Colonic mucosa (tissue), 4 donors: Measurements from ENCODE around the gene GORASP2. TPM values are rescaled to one million over a fixed set of nuclear protein-coding genes. Genes with fewer than 3 reads are reported as not detected.
"Not testable (repeated sequence)": the region's sequence is repeated elsewhere in the genome, so short reads cannot be mapped to it uniquely, and the experiment has no call there.

Experiments used
- DNase-seq: peaks from one replicate; pipeline ENCODE4 v3.0.0-alpha.2; 2020
- H3K27ac ChIP-seq: fragments of 200-600 bp; one replicate; pipeline ENCODE4 v1.8.0; 2021
- H3K27me3 ChIP-seq: fragments of 200-600 bp; one replicate; pipeline ENCODE4 v1.8.0; 2021
- H3K36me3 ChIP-seq: fragments of 200-600 bp; one replicate; pipeline ENCODE4 v1.8.0; 2021
- H3K4me1 ChIP-seq: fragments of 200-600 bp; one replicate; pipeline ENCODE4 v1.8.0; 2021; ENCODE audit warnings: mild to moderate bottlenecking
- H3K4me3 ChIP-seq: fragments of 200-600 bp; one replicate; pipeline ENCODE4 v1.8.0; 2021
- H3K9ac ChIP-seq, 2 donors: one replicate each; pipeline ENCODE4 v1.7.0; 2013; ENCODE audit warnings: control low read depth in 2 of 2, low read depth in 2 of 2, low read length in 2 of 2
- H3K9me3 ChIP-seq: fragments of 200-600 bp; one replicate; pipeline ENCODE4 v1.8.0; 2021
- CTCF ChIP-seq: fragments of 200-600 bp; IDR thresholded peaks from one replicate; pipeline ENCODE4 v1.8.0; 2022; ENCODE audit warnings: antibody characterized with exemption, mild to moderate bottlenecking
- intact Hi-C: fragments of 100-400 bp; cut with DNase I; formaldehyde crosslinking; loops from one replicate; pipeline ENCODE4 v1.14.1; 2022
- total RNA-seq, 2 donors: library from RNA; stranded (reverse); fragmentation: NEBNext Ultra II Directional in 1 of 2; extraction: Animal tissue kit (Norgen Biotek cat#: 25700) in 1 of 2; gene quantifications; one replicate each; pipeline ENCODE4 v1.2.1, GENCODE V29; 2021
- donor health status: healthy.
- donor health status: DM: no; HTN: no; CAD: no.
- donor health status: DM: no; HTN: no; CAD: no.

Gene GORASP2
- total RNA-seq, 2 donors from 2014 or later = 78.4 to 79.8 TPM

GRCh38 chr2:170917219-170917913, 11.7 kb upstream of the GORASP2 start:
- no peak for TF ChIP-seq CTCF
- H3K9me3 ChIP-seq = no peaks in the 10 kb centered on the region
- no peaks in the 10 kb centered on the region for H3K4me1 ChIP-seq
- intact Hi-C loops = no loop called here
- H3K27me3 ChIP-seq = no peaks in the 10 kb centered on the region
- no peak overlapping the region for H3K9ac ChIP-seq
- H3K27ac ChIP-seq = no peak overlapping the region
- DNase-seq = no peak
- no peak overlapping the region for H3K4me3 ChIP-seq
- no peaks in the 10 kb centered on the region for H3K36me3 ChIP-seq

DNA sequence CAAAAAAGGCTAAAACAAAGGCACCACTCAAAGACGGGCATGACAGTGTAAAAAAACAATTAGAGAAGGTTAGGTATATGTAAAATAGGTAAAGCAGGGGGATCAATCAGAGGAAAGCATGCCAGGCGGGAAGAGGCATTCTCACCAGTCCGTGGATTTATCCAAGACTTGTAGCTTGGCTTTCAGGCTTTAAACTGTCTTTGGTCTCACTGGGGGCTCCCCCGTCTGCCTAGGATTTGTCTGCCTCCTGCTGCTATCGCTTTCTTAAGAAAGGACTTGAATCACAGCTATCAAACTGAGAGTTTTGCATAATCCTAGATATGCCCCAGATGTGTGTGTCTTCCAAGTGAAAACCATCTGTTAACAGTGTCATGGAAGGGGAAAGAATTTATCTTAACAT, 11.1 kb upstream of the GORASP2 start:
- no peaks in the 10 kb centered on the region for H3K4me1 ChIP-seq
- DNase-seq = no peak
- H3K4me3 ChIP-seq = no peak overlapping the region
- no peaks in the 10 kb centered on the region for H3K36me3 ChIP-seq
- TF ChIP-seq CTCF = no peak
- no peaks in the 10 kb centered on the region for H3K27me3 ChIP-seq
- H3K27ac ChIP-seq = no peak overlapping the region
- intact Hi-C loops = no loop called here
- no peaks in the 10 kb centered on the region for H3K9me3 ChIP-seq
- no peak overlapping the region for H3K9ac ChIP-seq

DNA sequence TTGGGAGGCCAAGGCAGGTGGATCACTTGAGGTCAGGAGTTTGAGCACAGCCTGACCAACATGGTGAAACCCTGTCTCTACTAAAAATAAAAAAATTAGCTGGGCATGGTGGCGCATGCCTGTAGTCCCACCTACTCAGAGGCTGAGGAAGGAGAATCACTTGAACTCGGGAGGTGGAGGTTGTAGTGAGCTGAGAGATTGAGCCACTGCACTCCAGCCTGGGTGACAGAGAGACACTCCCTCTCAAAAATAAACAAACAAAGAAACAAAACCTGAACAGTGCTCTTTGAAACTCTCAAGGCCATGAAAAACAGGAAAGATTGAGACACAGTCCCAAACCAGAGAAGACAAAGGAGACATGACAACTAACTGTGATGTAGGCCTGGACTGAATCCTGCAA, 7.2 kb upstream of the GORASP2 start:
- H3K4me1 ChIP-seq, intact Hi-C loops, H3K36me3 ChIP-seq, DNase-seq, H3K4me3 ChIP-seq, H3K9ac ChIP-seq, H3K9me3 ChIP-seq, H3K27ac ChIP-seq, H3K27me3 ChIP-seq: not testable (repeated sequence)

DNA sequence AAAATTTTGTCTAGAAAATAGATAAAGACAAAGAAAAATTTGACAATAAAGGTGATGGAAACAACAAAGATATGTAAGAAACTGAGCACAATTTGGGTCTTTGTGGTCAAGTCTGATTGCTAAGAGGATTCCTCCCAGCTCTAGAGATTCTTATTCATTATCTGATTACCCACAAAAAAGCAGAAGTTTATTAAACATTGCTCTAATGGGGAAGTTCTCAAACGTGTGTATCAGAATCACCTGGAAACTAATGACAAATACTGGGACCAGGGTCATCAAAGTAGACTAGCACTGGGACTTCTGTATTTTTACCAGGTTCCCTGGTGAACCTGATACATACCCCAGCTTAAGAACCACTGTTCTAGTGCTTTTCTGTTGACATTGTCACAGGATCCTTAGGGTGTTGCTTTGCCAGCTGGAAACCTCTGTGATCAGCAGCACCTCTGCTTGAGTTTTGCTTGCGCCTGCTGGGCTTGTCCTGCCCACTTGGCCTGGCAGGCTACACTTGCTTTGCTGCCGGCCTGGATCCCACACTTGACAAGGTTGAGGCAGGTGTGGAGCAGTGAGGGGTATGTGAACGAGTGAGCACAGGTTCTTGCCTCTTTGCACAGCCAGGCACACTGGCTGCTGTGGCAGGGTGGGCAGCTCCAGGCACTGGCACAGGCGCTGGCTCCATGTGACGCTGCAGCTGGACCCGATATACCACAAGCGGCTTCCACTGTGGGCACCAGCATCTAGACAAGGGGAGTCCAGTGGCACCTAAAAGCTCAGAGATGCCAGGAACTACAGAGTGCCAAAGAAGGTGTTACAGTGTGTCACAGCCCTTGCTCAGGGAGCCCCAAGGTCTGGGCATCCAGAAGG, 6.2 kb upstream of the GORASP2 start:
- Histone ChIP-seq H3K9me3 (no peaks in the 10 kb centered on the region), H3K27ac (no peak overlapping the region), H3K36me3 (no peaks in the 10 kb centered on the region), H3K4me3 (no peak overlapping the region), H3K4me1 (no peaks in the 10 kb centered on the region), H3K27me3 (no peaks in the 10 kb centered on the region), H3K9ac (no peak overlapping the region)
- intact Hi-C loops = no loop called here
- DNase-seq = no peak
- no peak for TF ChIP-seq CTCF

DNA sequence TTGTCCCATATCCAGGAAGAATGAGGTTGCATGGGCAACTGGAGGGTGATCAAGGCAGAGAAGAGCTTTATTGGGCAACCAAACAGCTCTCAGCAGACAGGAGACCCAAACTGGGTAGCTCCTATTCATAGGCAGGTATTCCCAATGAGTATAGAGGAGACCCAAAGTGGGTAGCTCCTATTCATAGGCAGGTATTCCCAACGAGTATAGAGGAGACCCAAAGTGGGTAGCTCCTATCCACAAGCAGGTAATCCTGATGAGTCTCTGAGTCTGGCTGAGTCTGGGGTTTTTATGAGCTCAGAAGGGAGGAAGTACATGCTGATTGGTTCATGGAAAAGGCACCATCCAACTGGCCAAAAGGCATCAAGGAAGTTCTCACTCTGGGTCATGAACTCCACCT, 5.3 kb upstream of the GORASP2 start:
- intact Hi-C loops = no loop called here
- no peaks in the 10 kb centered on the region for H3K9me3 ChIP-seq
- no peak overlapping the region for H3K27ac ChIP-seq
- H3K27me3 ChIP-seq = no peaks in the 10 kb centered on the region
- TF ChIP-seq CTCF = no peak
- DNase-seq = no peak
- H3K36me3 ChIP-seq = no peaks in the 10 kb centered on the region
- H3K4me3 ChIP-seq = no peak overlapping the region
- H3K4me1 ChIP-seq = no peaks in the 10 kb centered on the region
- no peak overlapping the region for H3K9ac ChIP-seq

DNA sequence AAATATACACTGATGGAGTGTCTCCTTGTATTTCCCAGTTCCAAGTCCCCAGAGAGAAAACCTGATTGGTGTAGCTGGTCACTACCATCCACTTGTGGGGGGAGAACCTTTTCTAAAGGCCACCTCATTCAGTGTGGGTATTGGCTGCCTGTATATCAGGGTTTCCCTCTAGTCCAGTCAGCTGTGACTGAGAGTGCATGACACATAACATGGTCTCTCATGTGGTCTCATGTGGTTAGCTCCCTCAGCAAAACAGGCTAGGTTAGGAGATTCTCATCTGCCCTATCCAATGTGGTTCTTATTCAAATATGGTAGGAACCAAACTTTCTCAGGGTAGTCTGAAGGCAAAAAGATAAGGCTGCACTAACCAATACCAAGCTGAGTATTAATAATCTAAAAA, 4.1 kb upstream of the GORASP2 start:
- Histone ChIP-seq H3K9ac (no peak overlapping the region), H3K36me3 (no peaks in the 10 kb centered on the region), H3K27me3 (no peaks in the 10 kb centered on the region), H3K9me3 (no peaks in the 10 kb centered on the region), H3K4me1 (no peaks in the 10 kb centered on the region), H3K4me3 (no peak overlapping the region), H3K27ac (no peak overlapping the region)
- DNase-seq = no peak
- intact Hi-C loops = no loop called here
- no peak for TF ChIP-seq CTCF
